KMS-11 (cell line): ENCODE results near the gene ASMTL.
"Not testable (repeated sequence)": the region's sequence is repeated elsewhere in the genome, so short reads cannot be mapped to it uniquely, and the experiment has no call there.

Experiments
- H2AFZ ChIP-seq: fragments of 200-600 bp; sonication (generic); 2 replicates; pipeline ENCODE4 v1.6.1; 2016; ENCODE audit warnings: antibody characterized with exemption, mixed run types, low read depth
- H3K27ac ChIP-seq: fragments of 200-600 bp; sonication (generic); 2 replicates; pipeline ENCODE4 v1.6.1; 2016; ENCODE audit warnings: mild to moderate bottlenecking, mixed run types
- H3K27me3 ChIP-seq: fragments of 200-600 bp; sonication (generic); 2 replicates; pipeline ENCODE4 v1.6.1; 2017; ENCODE audit warnings: mild to moderate bottlenecking, low read depth, mixed run types, moderate library complexity; ENCODE audit not compliant: insufficient read depth
- H3K36me3 ChIP-seq: fragments of 200-600 bp; sonication (generic); 2 replicates; pipeline ENCODE4 v1.6.1; 2017; ENCODE audit warnings: mild to moderate bottlenecking, mixed run types; ENCODE audit not compliant: insufficient read depth
- H3K4me1 ChIP-seq: fragments of 200-600 bp; sonication (generic); 2 replicates; pipeline ENCODE4 v1.6.1; 2016; ENCODE audit warnings: mild to moderate bottlenecking, low read depth, mixed run types; ENCODE audit not compliant: poor library complexity, severe bottlenecking
- H3K4me2 ChIP-seq: fragments of 200-600 bp; sonication (generic); 2 replicates; pipeline ENCODE4 v1.7.0; 2016; ENCODE audit warnings: mild to moderate bottlenecking, mixed run types
- H3K4me3 ChIP-seq: fragments of 200-600 bp; sonication (generic); IDR thresholded peaks from 2 replicates; pipeline ENCODE4 v1.6.1; 2017; ENCODE audit warnings: low read depth, low read length, mixed read lengths; ENCODE audit not compliant: insufficient read depth
- H3K79me2 ChIP-seq: fragments of 200-600 bp; sonication (generic); 2 replicates; pipeline ENCODE4 v1.6.1; 2016; ENCODE audit warnings: low read depth, mixed run types; ENCODE audit not compliant: insufficient read depth
- H3K9ac ChIP-seq: fragments of 200-600 bp; sonication (generic); 2 replicates; pipeline ENCODE4 v1.6.1; 2016; ENCODE audit warnings: mild to moderate bottlenecking, mixed run types
- H4K20me1 ChIP-seq: fragments of 200-600 bp; sonication (generic); 2 replicates; pipeline ENCODE4 v1.6.1; 2016; ENCODE audit warnings: mild to moderate bottlenecking, mixed run types; ENCODE audit not compliant: insufficient read depth
- TF ChIP-seq, protein P1 (sequence below): fragments of 200-600 bp; sonication (generic); conservative IDR thresholded peaks from 2 replicates; pipeline ENCODE4 v1.6.1; 2017; ENCODE audit warnings: low read depth, mild to moderate bottlenecking, antibody characterized with exemption, low read length, moderate library complexity, mixed read lengths

ASMTL gene

DNA sequence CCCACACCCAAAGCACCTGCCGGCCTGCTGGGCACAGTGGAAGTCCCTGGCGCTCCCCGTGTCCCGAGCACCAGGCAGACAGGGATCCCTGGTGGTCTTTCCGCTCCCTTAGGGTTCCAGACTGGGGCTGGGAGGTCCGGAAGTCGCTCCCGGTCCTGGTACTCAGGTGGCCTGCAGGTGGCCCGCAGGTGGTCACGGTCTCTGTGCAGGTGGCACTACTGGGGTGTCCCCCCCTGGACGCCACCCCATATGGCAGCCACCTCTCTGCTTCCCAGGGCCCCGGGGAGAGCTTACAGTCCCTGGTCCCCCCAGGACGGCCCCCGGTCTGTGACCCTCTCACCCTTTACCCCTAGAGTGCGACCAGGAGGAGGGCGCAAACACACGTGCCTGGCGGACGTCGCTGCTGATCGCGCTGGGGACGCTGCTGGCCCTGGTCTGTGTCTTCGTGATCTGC lies 74.4 kb downstream of the ASMTL start:
- no peak overlapping the region for H3K4me3 ChIP-seq
- no peak overlapping the region for H3K4me2 ChIP-seq
- H2AFZ ChIP-seq = no peak overlapping the region
- no peaks in the 10 kb centered on the region for H4K20me1 ChIP-seq
- H3K79me2 ChIP-seq = no peaks in the 10 kb centered on the region
- H3K4me1 ChIP-seq = no peaks in the 10 kb centered on the region
- H3K9ac ChIP-seq = no peak overlapping the region
- H3K27me3 ChIP-seq = no peaks in the 10 kb centered on the region
- no peak overlapping the region for H3K27ac ChIP-seq
- TF ChIP-seq, protein P1, sequence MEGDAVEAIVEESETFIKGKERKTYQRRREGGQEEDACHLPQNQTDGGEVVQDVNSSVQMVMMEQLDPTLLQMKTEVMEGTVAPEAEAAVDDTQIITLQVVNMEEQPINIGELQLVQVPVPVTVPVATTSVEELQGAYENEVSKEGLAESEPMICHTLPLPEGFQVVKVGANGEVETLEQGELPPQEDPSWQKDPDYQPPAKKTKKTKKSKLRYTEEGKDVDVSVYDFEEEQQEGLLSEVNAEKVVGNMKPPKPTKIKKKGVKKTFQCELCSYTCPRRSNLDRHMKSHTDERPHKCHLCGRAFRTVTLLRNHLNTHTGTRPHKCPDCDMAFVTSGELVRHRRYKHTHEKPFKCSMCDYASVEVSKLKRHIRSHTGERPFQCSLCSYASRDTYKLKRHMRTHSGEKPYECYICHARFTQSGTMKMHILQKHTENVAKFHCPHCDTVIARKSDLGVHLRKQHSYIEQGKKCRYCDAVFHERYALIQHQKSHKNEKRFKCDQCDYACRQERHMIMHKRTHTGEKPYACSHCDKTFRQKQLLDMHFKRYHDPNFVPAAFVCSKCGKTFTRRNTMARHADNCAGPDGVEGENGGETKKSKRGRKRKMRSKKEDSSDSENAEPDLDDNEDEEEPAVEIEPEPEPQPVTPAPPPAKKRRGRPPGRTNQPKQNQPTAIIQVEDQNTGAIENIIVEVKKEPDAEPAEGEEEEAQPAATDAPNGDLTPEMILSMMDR = no peak
- no peaks in the 10 kb centered on the region for H3K36me3 ChIP-seq

DNA sequence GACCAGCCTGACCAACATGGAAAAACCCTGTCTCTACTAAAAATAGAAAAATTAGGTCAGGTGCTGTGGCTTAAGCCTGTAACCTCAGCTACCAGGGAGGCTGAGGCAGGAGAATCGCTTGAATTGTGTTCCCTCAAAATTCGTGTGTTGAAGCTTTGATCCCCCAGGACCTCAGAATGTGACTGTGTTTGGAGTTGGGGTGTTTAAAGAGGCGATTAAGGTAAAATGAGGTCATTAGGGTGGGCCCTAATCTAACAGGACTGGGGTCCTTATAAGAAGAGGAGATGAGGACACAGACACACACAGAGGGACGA lies 84.4 kb downstream of the ASMTL start:
- no peaks in the 10 kb centered on the region for H3K27me3 ChIP-seq
- H3K9ac ChIP-seq = no peak overlapping the region
- no peak overlapping the region for H3K4me3 ChIP-seq
- no peaks in the 10 kb centered on the region for H3K79me2 ChIP-seq
- no peak overlapping the region for H3K27ac ChIP-seq
- H3K36me3 ChIP-seq = no peaks in the 10 kb centered on the region
- H4K20me1 ChIP-seq = no peaks in the 10 kb centered on the region
- H3K4me1 ChIP-seq = peaks cover 7% of the 10 kb centered on the region
- TF ChIP-seq, protein P1 = no peak
- H3K4me2 ChIP-seq = no peak overlapping the region
- H2AFZ ChIP-seq = no peak overlapping the region

DNA sequence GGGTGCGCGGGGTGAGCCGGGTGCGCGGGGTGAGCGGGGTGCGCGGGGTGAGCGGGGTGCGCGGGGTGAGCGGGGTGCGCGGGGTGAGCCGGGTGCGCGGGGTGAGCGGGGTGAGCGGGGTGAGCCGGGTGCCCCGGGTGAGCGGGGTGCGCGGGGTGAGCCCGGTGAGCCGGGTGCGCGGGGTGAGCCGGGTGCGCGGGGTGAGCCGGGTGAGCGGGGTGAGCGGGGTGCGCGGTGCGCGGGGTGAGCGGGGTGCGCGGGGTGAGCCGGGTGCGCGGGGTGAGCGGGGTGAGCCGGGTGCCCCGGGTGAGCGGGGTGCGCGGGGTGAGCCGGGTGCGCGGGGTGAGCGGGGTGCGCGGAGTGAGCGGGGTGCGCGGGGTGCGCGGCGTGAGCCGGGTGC lies 86.3 kb downstream of the ASMTL start:
- H2AFZ ChIP-seq, H3K4me1 ChIP-seq, H3K4me3 ChIP-seq, H3K4me2 ChIP-seq, H3K36me3 ChIP-seq, H3K79me2 ChIP-seq, H3K27me3 ChIP-seq, H3K27ac ChIP-seq, H3K9ac ChIP-seq, H4K20me1 ChIP-seq: not testable (repeated sequence)

DNA sequence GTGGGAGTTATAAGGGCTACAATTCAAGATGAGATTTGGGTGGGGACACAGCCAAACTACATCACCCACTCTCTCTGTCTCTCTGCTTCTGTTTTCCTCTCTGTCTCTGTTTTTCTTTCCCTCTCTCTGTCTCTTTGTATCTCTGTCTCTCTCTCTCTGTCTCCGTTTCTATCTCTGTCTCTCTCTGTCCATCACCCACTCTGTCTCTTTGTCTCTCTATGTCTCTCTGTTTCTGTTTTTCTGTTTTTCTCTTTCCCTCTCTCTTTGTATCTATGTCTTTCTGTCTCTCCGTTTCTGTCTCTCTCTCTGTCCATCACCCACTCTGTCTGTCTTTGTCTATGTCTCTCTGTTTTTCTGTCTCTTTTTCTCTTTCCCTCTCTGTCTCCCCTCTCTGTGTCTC lies 90.8 kb downstream of the ASMTL start:
- Histone ChIP-seq H2AFZ (no peak overlapping the region), H3K4me3 (no peak overlapping the region), H4K20me1 (no peaks in the 10 kb centered on the region), H3K36me3 (no peaks in the 10 kb centered on the region), H3K9ac (no peak overlapping the region), H3K27ac (no peak overlapping the region), H3K27me3 (no peaks in the 10 kb centered on the region), H3K4me1 (no peaks in the 10 kb centered on the region), H3K79me2 (no peaks in the 10 kb centered on the region), H3K4me2 (no peak overlapping the region)
- TF ChIP-seq, protein P1 = no peak

DNA sequence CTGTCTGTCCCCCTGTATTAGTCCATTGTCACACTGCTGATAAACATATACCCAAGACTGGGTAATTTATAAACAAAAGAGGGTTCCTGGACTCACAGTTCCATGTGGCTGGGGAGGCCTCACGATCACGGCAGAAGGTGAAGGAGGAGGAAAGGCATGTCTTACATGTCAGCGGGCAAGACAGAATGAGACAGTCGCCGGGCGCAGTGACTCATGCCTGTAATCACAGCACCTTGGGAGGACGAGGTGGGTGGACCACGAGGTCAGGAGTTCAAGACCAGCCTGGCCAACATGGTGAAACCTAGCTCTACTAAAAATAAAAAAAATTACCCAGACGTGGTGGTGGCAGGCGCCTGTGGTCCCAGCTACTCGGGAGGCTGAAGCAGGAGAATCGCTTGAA lies 91.4 kb downstream of the ASMTL start:
- no peaks in the 10 kb centered on the region for H3K4me1 ChIP-seq
- no peaks in the 10 kb centered on the region for H3K36me3 ChIP-seq

More for the DNA sequence above, 91.4 kb downstream of the ASMTL start:
- Histone ChIP-seq H3K4me3 (no peak overlapping the region), H3K27ac (no peak overlapping the region), H3K27me3 (no peaks in the 10 kb centered on the region), H3K79me2 (no peaks in the 10 kb centered on the region), H2AFZ (no peak overlapping the region), H3K4me2 (no peak overlapping the region), H3K9ac (no peak overlapping the region), H4K20me1 (no peaks in the 10 kb centered on the region)
- TF ChIP-seq, protein P1 = no peak
